Neuron (in vitro differentiated cells): Measurements from ENCODE around the gene CCHCR1.

Experiments
- H2AFZ ChIP-seq: one replicate; pipeline ENCODE4 v1.6.1; 2013; ENCODE audit warnings: low read depth, mild to moderate bottlenecking, inconsistent platforms, low read length, moderate library complexity
- H3K27me3 ChIP-seq: one replicate; pipeline ENCODE4 v1.6.1; 2013; ENCODE audit warnings: low read length; ENCODE audit not compliant: insufficient read depth
- H3K36me3 ChIP-seq: one replicate; pipeline ENCODE4 v1.6.1; 2013; ENCODE audit warnings: low read length; ENCODE audit not compliant: insufficient read depth
- H3K4me1 ChIP-seq: one replicate; pipeline ENCODE4 v1.6.1; 2013; ENCODE audit warnings: low read length; ENCODE audit not compliant: insufficient read depth
- H3K4me3 ChIP-seq: 2 replicates; pipeline ENCODE4 v1.5.1; 2013; ENCODE audit warnings: mild to moderate bottlenecking, low read length, moderate library complexity
- H3K9me3 ChIP-seq: one replicate; pipeline ENCODE4 v1.6.1; 2013; ENCODE audit warnings: low read length

CCHCR1 gene

GRCh38 chr6:31125586-31126363 lies 31.8 kb downstream of the CCHCR1 start:
- H3K36me3 ChIP-seq = no peaks in the 10 kb centered on the region
- no peaks in the 10 kb centered on the region for H3K4me1 ChIP-seq
- no peaks in the 10 kb centered on the region for H3K9me3 ChIP-seq
- H2AFZ ChIP-seq = no peak overlapping the region
- H3K4me3 ChIP-seq = no peak overlapping the region
- H3K27me3 ChIP-seq = peaks cover 17% of the 10 kb centered on the region

DNA sequence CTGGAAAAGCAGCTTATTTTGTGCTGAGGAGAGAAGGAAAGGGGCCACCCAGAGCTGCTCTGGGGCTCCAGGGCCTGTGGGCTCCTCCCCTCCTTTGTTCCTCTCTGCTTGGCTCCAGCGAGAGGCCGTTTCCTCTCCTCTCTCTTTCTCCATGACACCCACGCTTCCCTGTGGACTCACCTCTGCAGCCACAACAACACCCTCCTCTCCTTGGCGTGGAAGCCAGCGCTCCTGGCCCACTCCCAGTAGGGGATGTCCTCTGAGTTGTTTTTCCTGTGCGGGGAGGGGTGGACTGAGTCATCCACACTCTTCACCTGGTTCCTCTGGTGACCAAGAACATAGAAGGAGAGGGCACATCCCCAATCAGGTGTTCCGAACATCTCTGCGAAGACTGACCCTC lies 32.4 kb downstream of the CCHCR1 start:
- Histone ChIP-seq H3K36me3 (no peaks in the 10 kb centered on the region), H3K27me3 (peaks cover 17% of the 10 kb centered on the region), H3K9me3 (no peaks in the 10 kb centered on the region), H3K4me1 (no peaks in the 10 kb centered on the region), H3K4me3 (no peak overlapping the region), H2AFZ (no peak overlapping the region)

DNA sequence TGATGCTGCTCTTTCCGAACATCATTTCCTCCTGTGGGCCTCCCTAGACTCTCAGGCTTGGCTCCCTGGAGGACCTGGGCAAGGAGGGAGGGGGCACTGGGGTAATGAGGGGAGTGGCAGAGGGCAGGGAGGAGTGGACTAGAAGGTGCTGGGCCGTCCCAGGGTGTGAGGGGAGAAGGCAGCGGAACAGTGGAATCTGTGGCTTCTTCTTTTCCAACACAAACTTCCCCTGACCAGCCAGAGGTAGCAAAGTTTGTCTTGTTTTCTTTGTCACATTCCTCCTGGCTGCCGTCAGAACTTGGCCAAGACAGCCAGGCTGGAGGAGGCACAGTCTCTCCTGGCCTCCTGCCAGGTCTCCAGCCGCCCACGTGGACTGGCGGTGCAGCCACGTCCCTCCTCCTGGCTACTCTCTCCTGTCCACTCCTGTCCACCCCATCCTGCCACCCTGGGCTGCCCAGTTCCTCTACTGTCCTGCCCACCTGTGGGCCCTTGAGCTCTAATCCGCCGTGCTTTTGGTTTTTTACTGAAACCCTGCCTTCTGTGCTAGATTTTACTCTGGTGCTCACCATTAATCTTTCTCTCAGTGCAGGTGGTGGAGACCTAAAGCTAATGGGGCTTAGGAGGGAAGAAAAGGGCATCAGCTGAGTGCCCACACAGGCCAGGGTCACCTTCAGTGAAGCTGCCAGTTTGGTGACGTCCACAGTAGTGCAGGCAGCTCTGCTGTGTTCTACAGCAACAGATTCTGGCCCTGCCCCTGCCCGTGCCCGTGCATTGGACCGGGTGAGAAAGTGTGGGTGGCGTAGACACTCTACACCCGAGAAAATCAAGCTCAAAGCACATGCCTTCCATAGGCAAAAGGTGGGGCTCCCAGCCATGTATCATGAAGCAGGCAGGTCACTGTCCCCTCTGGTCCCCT lies 34.6 kb downstream of the CCHCR1 start:
- Histone ChIP-seq H3K4me3 (no peak overlapping the region), H3K36me3 (no peaks in the 10 kb centered on the region), H3K27me3 (peaks cover 18% of the 10 kb centered on the region), H3K4me1 (no peaks in the 10 kb centered on the region), H2AFZ (no peak overlapping the region), H3K9me3 (no peaks in the 10 kb centered on the region)

DNA sequence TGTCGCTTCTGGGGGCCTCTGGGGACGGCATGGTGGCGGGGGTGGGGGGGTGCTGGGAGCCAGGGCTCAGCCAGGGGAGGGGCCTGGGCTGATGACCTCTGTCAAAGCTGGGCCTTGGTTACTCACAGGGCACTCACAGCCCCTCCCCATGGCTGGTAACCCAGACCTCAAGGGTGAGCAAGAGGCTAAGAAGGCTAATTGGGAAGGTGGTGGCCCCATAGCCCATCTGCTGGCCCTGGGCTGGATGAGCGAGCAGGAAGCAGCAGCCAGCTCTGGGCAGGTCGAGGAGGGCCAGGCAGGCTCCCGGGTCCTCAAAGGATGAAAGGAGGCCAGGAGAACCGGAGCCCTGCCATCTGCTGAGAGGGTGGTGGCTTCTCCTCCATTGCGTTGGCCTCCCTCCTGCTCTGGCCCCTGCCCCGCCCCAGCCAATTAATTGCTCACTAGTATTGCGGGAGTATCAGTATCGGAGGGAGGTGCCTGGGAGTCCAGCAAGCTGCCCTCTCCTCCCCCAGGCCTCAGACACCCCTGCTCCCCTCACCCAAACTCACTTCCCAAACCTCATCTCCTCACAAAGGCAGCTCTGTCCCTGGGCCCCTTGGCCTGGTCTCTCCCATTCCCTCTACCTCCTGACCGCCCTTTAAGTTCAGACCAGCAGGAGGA lies 36.3 kb downstream of the CCHCR1 start:
- no peaks in the 10 kb centered on the region for H3K4me1 ChIP-seq
- no peak overlapping the region for H3K4me3 ChIP-seq
- H3K27me3 ChIP-seq = peaks cover 19% of the 10 kb centered on the region
- H3K9me3 ChIP-seq = no peaks in the 10 kb centered on the region
- H3K36me3 ChIP-seq = no peaks in the 10 kb centered on the region
- H2AFZ ChIP-seq = no peak overlapping the region

DNA sequence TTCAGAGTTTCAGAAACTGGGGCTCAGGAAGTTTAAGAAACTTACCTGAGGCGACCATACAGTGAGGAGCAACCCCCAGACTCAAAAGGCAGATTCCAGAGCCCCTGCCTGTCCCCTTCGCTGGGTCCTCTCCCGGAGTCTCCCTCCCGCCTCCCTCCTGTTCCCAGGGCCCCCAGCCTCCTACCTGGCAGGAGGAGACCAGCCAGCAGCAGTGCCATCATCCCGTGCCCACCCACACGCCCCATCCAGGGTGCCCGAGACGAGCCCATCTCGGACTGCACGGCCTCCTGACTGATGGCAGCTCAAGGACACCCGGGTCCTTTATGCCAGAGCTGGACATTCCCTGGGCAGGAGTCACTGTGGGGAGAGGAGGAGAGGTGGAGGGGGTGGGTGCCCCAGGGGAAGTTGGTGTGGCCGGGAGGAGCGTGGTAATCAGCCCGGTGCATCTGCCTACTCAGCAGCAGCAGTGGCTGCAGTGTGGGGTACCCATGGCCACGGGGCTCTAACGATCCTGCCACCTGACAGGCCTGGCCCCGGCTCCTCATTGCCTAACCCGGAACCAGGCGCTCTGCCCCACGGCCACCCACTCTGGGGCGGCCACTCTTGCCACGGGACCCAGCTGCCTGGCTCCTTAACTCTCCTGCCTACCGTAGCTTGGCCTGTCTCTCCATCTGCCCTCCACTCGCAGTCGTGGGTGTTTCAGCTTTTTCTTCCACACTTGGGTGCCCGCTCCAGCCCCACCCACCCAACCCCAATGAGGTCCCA lies 37.3 kb downstream of the CCHCR1 start, which contains the start of gene CDSN:
Gene CDSN, minus strand, starts transcription at position 296 of the 765 bp plus-strand sequence. Its CDS starts 27 bp downstream, at position 269.
- no peaks in the 10 kb centered on the region for H3K4me1 ChIP-seq
- no peaks in the 10 kb centered on the region for H3K9me3 ChIP-seq
- no peaks in the 10 kb centered on the region for H3K36me3 ChIP-seq
- H3K4me3 ChIP-seq = no peak within 1 kb of the TSS
- H2AFZ ChIP-seq = no peak within 1 kb of the TSS
- H3K27me3 ChIP-seq = peaks cover 15% of the 10 kb centered on the region

- H3K9me3 ChIP-seq = no peaks in the 10 kb centered on the region
- H3K4me1 ChIP-seq = no peaks in the 10 kb centered on the region
- H3K4me3 ChIP-seq = no peak overlapping the region
- no peak overlapping the region for H2AFZ ChIP-seq
- H3K27me3 ChIP-seq = peaks cover 20% of the 10 kb centered on the region
- no peaks in the 10 kb centered on the region for H3K36me3 ChIP-seq
Observed at GRCh38 chr6:31118178-31118577, 39.4 kb downstream of the CCHCR1 start.

DNA sequence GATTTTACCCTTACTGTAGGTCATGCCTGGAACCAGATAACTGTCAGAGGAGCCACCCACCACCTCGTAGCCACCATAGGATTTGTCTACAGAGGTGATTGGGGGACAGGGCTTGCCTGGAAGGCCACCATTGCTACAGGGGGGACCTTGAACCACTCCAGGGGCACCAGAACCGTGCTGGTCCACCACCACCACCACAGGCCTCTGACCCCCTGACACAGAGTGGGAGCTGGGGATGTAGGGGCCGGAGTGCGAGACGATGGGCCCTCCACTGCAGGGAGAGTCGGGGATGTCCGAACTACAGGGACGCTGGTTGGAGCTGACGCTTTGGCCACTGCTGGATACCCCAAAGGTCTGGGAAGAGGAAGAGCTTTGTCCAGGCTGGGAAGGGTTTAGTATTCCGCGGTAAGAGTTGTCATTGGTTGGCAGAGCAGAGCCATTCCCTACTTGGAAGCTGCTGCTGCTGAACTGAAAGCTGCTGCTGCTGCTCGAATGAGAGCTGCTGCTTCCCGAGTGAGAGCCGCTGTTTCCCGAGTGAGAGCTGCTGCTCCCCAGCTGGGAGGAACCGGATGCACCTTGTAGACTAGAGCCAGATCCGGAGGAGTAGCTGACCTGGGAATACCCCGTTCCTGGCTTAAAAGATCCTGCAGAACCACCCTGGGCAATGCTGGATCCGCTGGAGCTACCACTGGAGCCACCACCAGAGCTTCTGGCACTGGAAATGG lies 40.8 kb downstream of the CCHCR1 start:
- Histone ChIP-seq H2AFZ (no peak overlapping the region), H3K27me3 (peaks cover 21% of the 10 kb centered on the region), H3K4me1 (no peaks in the 10 kb centered on the region), H3K36me3 (no peaks in the 10 kb centered on the region), H3K9me3 (no peaks in the 10 kb centered on the region), H3K4me3 (no peak overlapping the region)

DNA sequence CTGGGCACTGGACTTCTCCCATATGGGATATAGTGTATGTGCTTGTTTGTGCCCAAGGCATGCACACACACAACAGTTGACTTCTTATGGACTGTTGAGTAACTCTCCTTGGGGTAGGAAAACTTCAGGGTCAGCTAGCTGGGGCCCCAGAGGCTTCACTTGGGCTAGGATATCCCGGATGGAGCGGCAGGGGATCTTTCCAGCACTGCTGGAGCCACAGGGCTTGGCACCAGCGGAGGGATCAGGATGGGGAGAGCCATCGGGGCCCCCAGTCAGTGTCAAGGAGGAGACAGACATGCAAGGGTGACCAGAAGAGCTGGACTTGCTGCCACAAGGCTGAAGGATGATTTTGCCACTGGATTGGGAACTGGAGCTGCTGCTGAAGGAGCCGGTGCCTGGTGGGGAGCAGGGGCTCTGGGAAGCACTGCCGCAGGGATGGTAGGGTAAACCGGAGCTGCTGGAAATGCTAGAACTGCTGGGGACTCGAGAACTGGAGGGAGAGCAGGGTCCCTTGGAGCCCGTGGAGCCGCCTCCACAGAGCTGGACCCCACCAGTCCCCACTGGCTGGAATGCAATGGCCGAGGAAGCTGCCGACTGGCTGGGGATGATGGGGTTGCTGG lies 41.6 kb downstream of the CCHCR1 start:
- no peaks in the 10 kb centered on the region for H3K4me1 ChIP-seq
- no peaks in the 10 kb centered on the region for H3K9me3 ChIP-seq
- no peaks in the 10 kb centered on the region for H3K36me3 ChIP-seq
- peaks cover 21% of the 10 kb centered on the region for H3K27me3 ChIP-seq
- H3K4me3 ChIP-seq = no peak overlapping the region
- H2AFZ ChIP-seq = no peak overlapping the region

DNA sequence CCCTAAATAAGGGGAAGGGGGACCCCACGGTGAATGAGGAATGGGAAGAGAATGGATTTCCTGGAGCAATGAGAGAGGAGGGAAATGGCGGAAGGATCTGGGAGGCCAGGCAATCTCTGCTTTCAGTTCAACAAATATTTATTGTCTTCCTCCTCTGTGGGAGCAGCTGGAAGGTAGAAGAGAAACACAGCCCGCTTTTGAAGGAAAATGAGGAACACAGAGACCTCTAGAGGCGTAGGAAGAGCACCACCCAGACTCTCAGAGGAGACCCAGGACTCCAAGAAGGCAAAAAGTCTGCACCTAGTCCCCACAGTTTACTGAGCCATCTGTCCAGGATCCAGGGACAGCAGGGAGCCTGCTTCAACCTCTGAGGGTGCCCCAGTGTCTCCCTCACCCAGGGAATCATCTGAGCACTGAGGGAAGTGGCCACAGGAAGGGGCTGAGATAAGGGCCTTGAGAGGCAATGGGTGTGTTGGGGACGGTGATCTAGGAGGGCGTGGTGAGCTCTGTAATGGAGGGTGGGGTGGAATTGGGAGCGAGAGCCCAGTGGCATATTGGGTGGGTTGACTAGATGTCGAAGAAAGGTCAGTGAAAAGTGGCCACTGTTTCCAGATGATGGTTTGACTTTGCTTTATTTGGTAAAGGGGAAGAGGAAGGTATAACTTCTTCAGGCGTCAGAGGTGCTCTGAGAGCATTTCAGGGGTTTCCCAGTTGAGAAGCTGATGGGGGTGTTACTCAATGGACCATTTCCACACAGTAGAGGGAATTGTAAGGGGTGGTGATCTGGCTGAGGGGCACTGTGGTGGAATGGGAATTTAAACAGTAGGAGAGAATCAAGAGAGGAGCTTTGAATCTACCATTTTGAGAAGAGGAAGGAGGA lies 42.4 kb downstream of the CCHCR1 start:
- H3K4me1 ChIP-seq = no peaks in the 10 kb centered on the region
- no peak overlapping the region for H3K4me3 ChIP-seq
- no peak overlapping the region for H2AFZ ChIP-seq
- H3K27me3 ChIP-seq = peaks cover 29% of the 10 kb centered on the region
- H3K9me3 ChIP-seq = no peaks in the 10 kb centered on the region
- no peaks in the 10 kb centered on the region for H3K36me3 ChIP-seq

GRCh38 chr6:31114541-31114878 lies 43.1 kb downstream of the CCHCR1 start, which contains the start of gene PSORS1C1:
PSORS1C1 (plus strand) TSS chr6:31114800; CDS start chr6:31129633, 14,833 bp downstream.
- Histone ChIP-seq H2AFZ (no peak within 1 kb of the TSS), H3K4me3 (no peak within 1 kb of the TSS), H3K27me3 (peaks cover 29% of the 10 kb centered on the region)

DNA sequence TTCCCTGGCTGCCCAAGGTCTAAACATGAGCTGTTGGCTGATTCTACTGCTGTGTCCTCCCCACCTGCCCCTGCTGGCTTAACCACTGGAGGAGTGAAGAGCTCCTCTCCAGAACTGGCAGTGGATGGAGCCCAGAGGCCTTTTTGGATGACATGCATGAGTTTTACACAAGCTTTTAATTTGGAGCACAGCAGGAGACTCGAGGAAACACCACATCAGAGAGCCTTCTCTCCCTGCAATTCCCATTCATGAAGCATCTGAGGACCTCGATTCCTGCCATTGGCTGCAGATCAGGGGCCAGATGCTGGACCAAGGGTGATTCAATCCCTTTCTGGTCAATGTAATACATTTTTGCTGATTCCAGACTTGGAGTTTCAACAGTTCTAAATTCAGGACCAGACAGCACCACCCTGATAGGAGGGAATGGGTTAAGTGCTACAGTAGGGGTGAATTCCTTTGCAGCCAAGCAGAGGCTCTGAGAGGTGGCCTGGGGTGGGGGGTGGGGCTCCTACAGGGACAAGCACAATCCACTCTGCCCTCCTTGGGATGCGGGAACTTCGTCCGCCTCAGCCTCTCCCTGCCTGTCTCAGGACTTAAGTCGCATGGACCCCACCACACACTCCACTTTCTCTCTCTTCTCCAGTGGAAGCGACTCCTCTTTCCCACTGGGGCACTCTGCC lies 43.6 kb downstream of the CCHCR1 start:
- Histone ChIP-seq H3K9me3 (no peaks in the 10 kb centered on the region), H3K36me3 (no peaks in the 10 kb centered on the region), H3K4me1 (no peaks in the 10 kb centered on the region), H2AFZ (no peak overlapping the region), H3K27me3 (peaks cover 29% of the 10 kb centered on the region), H3K4me3 (no peak overlapping the region)

More at GRCh38 chr6:31114541-31114878, 43.1 kb downstream of the CCHCR1 start, which contains the start of gene PSORS1C1:
- Histone ChIP-seq H3K9me3 (no peaks in the 10 kb centered on the region), H3K4me1 (no peaks in the 10 kb centered on the region), H3K36me3 (no peaks in the 10 kb centered on the region)
